Measurements from ENCODE around the gene CRIP1. TPM values are rescaled to one million over a fixed set of nuclear protein-coding genes. Genes with fewer than 3 reads are reported as not detected.

Gene CRIP1
- total RNA-seq, 4 donors from 2014 or later = 34.0 to 110 (median 54.6) TPM

DNA sequence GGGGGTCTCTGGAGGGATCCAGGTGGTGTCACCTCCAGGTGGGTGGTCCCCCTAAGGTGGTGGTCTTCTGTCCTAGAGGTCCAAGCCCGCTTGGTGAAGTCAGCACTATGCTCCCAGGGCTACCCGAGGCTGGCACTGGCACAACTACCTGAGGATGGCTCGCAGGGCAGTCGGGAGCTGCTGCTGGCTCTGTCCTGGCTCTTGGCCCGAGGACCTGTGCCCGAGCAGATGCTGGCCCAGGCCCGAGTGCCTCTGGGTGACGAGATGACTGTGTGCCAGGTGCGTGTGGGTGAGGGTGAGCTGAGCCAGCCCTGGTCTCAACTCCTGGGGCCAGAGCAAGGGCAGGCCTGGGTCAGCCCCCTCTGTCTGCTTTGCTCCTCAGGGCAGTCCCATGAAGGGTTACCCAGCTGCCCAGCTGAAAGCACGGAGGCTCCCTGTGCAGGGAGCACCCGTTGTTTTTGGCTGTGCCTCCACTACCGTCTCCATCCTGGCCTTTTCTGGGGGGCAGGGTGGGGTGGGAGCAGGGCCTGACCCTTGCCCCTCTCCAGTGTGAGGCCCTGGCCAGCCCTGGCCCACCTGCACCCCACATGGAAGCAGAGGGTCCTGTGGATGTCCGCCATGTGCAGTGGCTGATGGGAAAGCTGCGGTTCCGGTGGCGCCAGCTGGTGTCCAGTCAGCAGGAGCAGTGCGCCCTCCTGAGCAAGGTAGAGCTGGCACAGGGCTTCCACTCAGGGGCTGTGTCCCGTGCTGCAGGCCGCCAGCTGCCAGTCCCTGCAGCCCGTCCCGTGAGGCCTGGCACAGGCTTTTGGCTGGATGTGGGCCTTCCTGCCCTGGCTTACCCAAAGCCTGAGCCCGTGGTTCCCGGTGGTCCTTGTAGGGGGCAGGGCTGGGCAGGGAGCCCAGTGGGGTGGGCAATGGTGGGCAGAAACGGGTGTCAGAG, 5.6 kb downstream of the CRIP1 start:
- no peaks in the 10 kb centered on the region for H3K9me3 ChIP-seq
- H3K4me1 ChIP-seq = peaks cover 41 to 53% (median 45%) of the 10 kb centered on the region in 4 donors
- H3K27ac ChIP-seq (replicated peaks in 1 of 4) = peak overlapping the region in 2 of 4 donors; percentile 93 to 99
- 84% methylated on average over 15 of the region's 24 CpGs for WGBS
- intact Hi-C loops (cut with DNase I) = no loop called here
- H3K36me3 ChIP-seq = peaks cover 4 to 13% (median 8%) of the 10 kb centered on the region in 4 donors
- peak overlapping the region; percentile 66 to 75 (median 74) for H3K4me3 ChIP-seq
- DNase-seq (ENCODE audit: extremely low spot score) = no peak
- TF ChIP-seq EP300 (IDR thresholded peaks at IDR 0.05) = no peak
- no peak for TF ChIP-seq POLR2AphosphoS5 (IDR thresholded peaks at IDR 0.05)
- no peak for TF ChIP-seq POLR2A (IDR thresholded peaks at IDR 0.05; ENCODE audit: low read depth)
- TF ChIP-seq, protein P1, sequence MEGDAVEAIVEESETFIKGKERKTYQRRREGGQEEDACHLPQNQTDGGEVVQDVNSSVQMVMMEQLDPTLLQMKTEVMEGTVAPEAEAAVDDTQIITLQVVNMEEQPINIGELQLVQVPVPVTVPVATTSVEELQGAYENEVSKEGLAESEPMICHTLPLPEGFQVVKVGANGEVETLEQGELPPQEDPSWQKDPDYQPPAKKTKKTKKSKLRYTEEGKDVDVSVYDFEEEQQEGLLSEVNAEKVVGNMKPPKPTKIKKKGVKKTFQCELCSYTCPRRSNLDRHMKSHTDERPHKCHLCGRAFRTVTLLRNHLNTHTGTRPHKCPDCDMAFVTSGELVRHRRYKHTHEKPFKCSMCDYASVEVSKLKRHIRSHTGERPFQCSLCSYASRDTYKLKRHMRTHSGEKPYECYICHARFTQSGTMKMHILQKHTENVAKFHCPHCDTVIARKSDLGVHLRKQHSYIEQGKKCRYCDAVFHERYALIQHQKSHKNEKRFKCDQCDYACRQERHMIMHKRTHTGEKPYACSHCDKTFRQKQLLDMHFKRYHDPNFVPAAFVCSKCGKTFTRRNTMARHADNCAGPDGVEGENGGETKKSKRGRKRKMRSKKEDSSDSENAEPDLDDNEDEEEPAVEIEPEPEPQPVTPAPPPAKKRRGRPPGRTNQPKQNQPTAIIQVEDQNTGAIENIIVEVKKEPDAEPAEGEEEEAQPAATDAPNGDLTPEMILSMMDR (IDR thresholded peaks at IDR 0.05) = no peak
- H3K27me3 ChIP-seq = peaks cover 0 to 7% (median 0%) of the 10 kb centered on the region in 4 donors

DNA sequence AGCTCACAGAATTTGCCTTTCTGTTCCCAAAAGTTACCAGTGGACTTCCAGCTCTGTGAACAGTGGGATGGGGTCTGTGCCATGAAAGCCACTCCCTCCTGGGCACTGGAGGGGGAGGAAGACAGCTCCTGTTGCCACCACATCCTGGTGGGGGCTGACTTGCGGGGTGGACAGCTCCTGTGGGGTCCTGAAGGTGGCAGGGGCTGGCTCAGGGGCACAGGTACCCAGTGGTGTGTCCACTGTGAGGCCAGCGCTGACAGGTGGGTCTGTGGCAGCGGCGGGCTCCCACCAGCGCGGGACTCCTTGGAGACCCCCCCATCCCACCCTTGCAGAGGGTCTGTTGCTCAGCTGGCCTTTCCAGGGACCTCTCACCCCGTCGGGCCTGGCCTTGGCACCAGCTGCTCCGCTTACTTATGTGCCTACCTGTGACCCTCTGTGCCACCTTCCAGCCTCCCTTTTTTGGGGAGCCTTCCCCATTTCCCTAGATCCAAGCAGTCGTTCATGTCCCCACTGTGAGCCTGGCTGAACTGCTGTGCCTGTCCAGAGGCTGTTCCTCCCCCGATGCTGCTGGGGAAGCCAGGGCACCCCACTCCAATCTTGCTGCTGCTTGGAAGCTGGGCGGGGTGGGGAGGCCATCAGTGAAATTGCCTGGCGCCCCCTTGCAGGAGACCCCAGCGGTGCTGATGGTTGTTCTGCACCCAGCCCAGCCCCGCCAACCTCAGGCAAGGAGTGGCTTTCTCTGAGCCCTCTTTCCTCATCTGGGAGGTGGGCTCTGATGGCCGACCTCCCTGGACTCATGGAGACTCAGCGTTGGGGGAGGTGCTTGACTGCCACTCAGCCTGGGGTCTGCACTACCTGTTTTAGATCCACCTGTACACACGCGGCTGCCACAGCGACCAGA, 6.5 kb downstream of the CRIP1 start:
- Histone ChIP-seq H3K27me3 (no peaks in the 10 kb centered on the region), H3K27ac (replicated peaks in 1 of 4) (no peak overlapping the region), H3K36me3 (peaks cover 4 to 13% (median 8%) of the 10 kb centered on the region in 4 donors), H3K4me3 (no peak overlapping the region), H3K4me1 (peaks cover 32 to 44% (median 37%) of the 10 kb centered on the region in 4 donors), H3K9me3 (no peaks in the 10 kb centered on the region)
- 90% methylated on average over 18 of the region's 20 CpGs for WGBS
- TF ChIP-seq POLR2A (IDR thresholded peaks at IDR 0.05; ENCODE audit: low read depth) (no peak), EP300 (IDR thresholded peaks at IDR 0.05) (no peak), POLR2AphosphoS5 (IDR thresholded peaks at IDR 0.05) (no peak)
- TF ChIP-seq, protein P1 (IDR thresholded peaks at IDR 0.05) = no peak
- intact Hi-C loops (cut with DNase I) = no loop called here
- DNase-seq (ENCODE audit: extremely low spot score) = no peak

DNA sequence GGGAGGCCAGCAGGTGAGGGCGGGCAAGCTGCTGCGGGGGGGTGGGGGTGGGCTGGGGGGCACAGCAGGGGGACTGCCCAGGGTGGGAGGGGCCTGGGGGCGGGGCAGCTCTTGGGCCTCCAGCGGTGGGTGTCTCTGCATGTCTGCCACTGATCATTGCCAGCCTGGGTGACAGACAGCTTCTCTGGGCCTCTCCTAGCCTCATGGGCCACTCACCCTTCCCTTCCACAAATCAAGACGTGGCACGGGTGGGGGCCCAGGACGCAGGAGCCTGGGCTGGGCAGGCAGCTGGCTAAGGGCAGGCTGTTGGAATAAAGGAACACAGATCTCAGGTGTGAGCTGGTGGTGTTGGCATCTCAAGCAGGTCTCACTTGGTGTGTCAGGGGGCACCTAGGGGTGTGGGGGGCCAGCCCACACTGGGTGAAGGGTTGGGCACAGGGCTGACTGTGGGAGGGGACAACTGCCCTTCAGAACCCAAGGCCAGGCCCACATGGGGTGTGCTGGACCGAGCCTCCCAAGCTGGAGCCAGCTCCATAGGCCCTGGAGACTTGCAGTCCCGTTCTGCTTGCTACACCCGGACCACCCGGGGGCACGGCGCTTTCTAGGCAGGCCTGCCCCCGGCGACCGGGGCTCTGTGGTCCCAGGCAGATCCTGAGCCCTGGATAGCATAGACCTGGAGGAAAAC, 7.4 kb downstream of the CRIP1 start:
- intact Hi-C loops (cut with DNase I) = no loop called here
- WGBS = 84% methylated on average over 9 of the region's 16 CpGs
- no peak for DNase-seq (ENCODE audit: extremely low spot score)

DNA sequence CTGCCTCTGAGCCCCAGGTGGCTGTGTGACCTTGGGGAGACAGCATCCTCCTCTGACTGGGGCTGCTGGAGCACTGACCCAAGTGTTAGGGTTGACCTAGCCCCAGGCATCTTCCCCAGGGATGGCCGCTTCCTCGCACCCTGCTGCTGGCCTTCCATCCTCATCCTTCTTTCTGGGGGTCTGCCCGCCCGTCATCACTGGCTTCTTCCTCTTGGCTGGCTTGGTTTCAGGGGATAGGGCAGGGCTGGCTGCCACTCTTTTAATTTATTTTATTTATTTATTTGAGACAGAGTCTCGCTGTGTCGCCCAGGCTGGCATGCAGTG, 7.9 kb downstream of the CRIP1 start:
- 100% methylated on average over 6 of the region's 6 CpGs for WGBS
- H3K27me3 ChIP-seq = no peaks in the 10 kb centered on the region
- no peak overlapping the region for H3K4me3 ChIP-seq
- H3K9me3 ChIP-seq = no peaks in the 10 kb centered on the region
- H3K27ac ChIP-seq (replicated peaks in 1 of 4) = no peak overlapping the region
- no peak for DNase-seq (ENCODE audit: extremely low spot score)
- intact Hi-C loops (cut with DNase I) = no loop called here
- H3K36me3 ChIP-seq = peaks cover 0 to 18% (median 8%) of the 10 kb centered on the region in 4 donors
- TF ChIP-seq POLR2AphosphoS5 (IDR thresholded peaks at IDR 0.05) (no peak), EP300 (IDR thresholded peaks at IDR 0.05) (no peak), POLR2A (IDR thresholded peaks at IDR 0.05; ENCODE audit: low read depth) (no peak)
- TF ChIP-seq, protein P1 (IDR thresholded peaks at IDR 0.05) = no peak
- H3K4me1 ChIP-seq = peaks cover 22 to 30% (median 24%) of the 10 kb centered on the region in 4 donors

More for the DNA sequence above, 7.4 kb downstream of the CRIP1 start:
- Histone ChIP-seq H3K36me3 (peaks cover 0 to 16% (median 8%) of the 10 kb centered on the region in 4 donors), H3K27ac (replicated peaks in 1 of 4) (no peak overlapping the region), H3K4me1 (peaks cover 27 to 35% (median 29%) of the 10 kb centered on the region in 4 donors), H3K9me3 (no peaks in the 10 kb centered on the region), H3K4me3 (no peak overlapping the region), H3K27me3 (no peaks in the 10 kb centered on the region)
- TF ChIP-seq POLR2A (IDR thresholded peaks at IDR 0.05; ENCODE audit: low read depth) = no peak
- TF ChIP-seq POLR2AphosphoS5 (IDR thresholded peaks at IDR 0.05) = no peak
- TF ChIP-seq, protein P1 (IDR thresholded peaks at IDR 0.05) = no peak
- no peak for TF ChIP-seq EP300 (IDR thresholded peaks at IDR 0.05)
